KOPT-K1 (cell line): ENCODE data around the gene SFXN4.
A peak's percentile ranks its signal among the peaks of the same experiment; 100 is the strongest.

ENCODE experiments used
- H3K27ac ChIP-seq: fragments of 200-600 bp; sonication (generic); 2 replicates; pipeline ENCODE4 v1.5.1; 2016; ENCODE audit warnings: antibody characterized with exemption, mild to moderate bottlenecking, low read depth, low read length; ENCODE audit not compliant: poor library complexity, severe bottlenecking
- H3K36me3 ChIP-seq: fragments of 200-600 bp; sonication (generic); 2 replicates; pipeline ENCODE4 v1.5.1; 2017; ENCODE audit warnings: antibody characterized with exemption, mild to moderate bottlenecking, low read length, moderate library complexity; ENCODE audit not compliant: insufficient read depth
- H3K9me3 ChIP-seq: fragments of 200-600 bp; sonication (generic); 2 replicates; pipeline ENCODE4 v1.5.1; 2017; ENCODE audit warnings: antibody characterized with exemption, low read length, mild to moderate bottlenecking; ENCODE audit not compliant: insufficient read depth, poor library complexity, severe bottlenecking

SFXN4 gene

DNA sequence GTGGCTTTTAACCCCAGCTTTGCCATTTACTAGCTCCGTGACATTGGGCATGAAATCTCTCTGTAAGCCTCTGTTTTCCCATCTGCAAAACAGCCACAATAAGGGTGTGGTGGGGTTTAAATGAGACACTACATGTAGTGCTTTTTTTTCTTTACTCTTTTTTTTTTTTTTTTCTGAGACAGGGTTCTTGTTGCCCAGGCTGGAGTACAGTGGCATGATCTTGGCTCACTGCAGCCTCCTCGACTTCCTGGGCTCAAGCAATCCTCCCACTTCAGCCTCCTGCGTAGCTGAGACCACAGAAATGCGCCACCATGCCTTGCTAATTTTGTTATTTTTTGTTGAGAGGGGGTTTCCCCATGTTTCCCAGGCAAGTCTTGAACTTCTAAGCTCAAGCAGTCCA lies 69.9 kb downstream of the SFXN4 start:
- Histone ChIP-seq H3K36me3 (no peaks in the 10 kb centered on the region), H3K27ac (no peak overlapping the region), H3K9me3 (no peaks in the 10 kb centered on the region)

DNA sequence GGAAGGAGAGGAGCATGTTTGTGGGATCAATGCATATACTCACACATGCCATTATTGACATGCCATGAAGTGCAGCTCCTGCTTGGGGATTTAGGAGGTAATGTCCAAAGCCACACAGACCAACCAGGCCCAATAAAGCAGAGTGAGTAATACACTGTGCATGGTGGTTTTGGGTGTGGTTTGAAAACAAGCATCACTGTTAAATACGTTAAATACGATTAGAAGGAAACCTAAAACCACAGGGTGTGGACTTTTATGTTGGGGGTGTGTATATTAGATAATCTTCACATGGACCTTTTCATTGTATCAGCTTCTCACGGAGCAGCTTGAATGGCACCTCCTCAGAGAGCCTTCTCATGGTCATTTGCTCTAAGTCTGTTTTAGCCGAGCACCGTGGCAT lies 74.5 kb downstream of the SFXN4 start:
- Histone ChIP-seq H3K36me3 (no peaks in the 10 kb centered on the region), H3K27ac (peak overlapping the region; percentile 91), H3K9me3 (no peaks in the 10 kb centered on the region)
